HG03520 (cell line): ENCODE data around the gene SRSF8.
"Not testable (repeated sequence)": the region's sequence is repeated elsewhere in the genome, so short reads cannot be mapped to it uniquely, and the experiment has no call there.

ENCODE experiments used
- ATAC-seq: cut with Tn5 transposase; IDR thresholded peaks from one replicate; pipeline ENCODE4 v1.9.1; 2021; ENCODE audit warnings: mild to moderate bottlenecking, moderate library complexity; ENCODE audit not compliant: unreplicated experiment

The SRSF8 gene, protein sequence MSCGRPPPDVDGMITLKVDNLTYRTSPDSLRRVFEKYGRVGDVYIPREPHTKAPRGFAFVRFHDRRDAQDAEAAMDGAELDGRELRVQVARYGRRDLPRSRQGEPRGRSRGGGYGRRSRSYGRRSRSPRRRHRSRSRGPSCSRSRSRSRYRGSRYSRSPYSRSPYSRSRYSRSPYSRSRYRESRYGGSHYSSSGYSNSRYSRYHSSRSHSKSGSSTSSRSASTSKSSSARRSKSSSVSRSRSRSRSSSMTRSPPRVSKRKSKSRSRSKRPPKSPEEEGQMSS

DNA sequence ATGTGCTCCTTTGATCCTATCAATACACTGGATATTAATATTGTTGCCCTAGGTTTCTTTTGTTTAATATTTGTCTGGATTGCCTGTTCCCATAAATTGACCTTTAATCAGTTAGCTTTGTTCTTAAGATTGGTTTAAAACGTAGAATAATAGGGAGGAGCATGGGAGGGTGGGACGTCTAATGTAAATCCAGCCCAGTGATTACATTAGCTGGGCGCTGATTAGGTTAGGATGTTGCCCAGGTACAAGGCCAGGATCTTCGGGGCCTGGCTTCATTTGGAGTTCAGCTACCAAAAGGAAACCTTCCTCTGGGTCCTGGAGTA, at the start of gene SRSF8:
Gene SRSF8 (plus strand): TSS at position 204 of the 323 bp plus-strand sequence. CDS start 308 bp downstream, outside the sequence.
- peak; percentile 24 for ATAC-seq

DNA sequence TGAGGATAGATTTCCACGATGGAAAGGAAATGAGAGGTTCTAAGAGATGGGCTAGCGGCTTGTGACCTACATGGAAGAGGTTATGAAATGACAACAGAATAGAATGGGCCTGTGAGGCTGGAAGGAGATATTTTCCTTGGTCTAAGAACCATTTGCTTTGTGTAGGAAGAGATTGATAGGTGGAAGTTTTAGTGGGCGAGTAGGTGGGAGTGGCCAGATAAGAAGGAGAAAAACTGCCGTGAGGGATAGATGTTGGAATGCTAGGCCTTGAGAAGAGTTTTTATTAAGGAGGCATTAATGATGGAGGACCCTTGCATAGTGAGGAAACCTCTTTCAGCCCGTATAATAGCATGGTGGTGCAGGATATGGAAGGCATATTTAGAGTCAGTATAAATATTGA, 45.3 kb upstream of the SRSF8 start:
- ATAC-seq = not testable (repeated sequence)

- ATAC-seq = no peak
Measured at GRCh38 chr11:95024958-95025357, 41.8 kb upstream of the SRSF8 start, which contains the start of gene KDM4E. TSS of gene KDM4E (plus strand) at chr11:95025258. CDS start at chr11:95025558, 300 bp downstream.

- not testable (repeated sequence) for ATAC-seq
Measured at GRCh38 chr11:95025594-95025993, 41.1 kb upstream of the SRSF8 start.

DNA sequence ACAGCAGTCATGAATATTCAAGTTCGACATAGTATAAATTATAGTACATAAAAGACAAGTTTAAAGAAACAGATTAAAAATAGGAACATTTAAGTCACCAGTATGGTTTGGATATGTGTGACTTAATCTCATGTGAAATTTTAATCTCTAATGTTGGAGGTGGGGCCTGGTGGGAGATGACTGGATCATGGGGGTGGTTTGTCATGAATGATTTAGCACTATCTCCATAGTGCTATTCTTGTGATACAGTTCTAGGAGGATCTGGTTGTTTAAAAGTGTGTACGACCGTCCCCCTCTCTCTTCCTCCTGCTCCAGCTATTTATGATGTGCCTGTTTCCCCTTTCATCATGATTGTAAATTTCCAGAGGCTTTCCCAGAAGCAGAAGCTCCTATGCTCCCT, 38.4 kb upstream of the SRSF8 start:
- no peak for ATAC-seq

DNA sequence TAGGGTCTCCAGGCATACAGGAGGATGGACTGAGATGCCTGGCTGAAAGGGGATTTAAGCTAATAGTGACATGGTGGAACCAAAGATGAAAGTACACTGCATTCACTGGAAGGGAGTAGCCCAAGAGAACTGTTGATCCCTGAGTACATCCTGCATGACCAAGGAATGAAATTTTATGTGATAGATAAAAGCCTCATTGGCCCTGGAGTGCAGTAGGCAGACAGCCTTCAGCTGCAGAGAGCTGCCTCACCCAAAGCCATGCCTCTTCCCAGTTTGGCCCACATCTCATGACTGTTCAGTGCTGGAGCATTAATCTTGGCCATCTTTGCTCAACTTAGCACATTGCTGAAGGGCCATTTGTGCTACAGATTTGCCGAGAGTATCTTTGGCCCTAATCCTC, 33.7 kb upstream of the SRSF8 start:
- no peak for ATAC-seq

DNA sequence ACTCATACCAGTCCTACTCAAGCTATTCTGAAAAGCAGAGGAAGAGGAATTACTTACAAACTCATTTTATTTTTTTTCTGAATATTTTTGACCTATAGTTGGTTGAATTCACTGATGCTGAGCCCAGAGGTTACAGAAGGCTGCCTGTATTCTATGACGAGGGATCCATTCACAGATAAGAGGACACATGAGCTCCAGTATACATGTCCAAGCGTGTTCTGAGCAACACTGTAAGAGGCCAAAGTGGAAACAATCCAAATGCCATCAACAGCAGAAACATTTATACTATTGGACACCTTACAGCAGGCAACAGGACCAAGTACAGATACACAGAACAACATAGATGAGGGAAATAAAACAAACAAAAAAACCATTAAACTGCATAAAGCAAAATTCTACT, 31.4 kb upstream of the SRSF8 start:
- ATAC-seq = no peak

- ATAC-seq = not testable (repeated sequence)
Measured at GRCh38 chr11:95037356-95038035, 29.2 kb upstream of the SRSF8 start.

GRCh38 chr11:95042239-95042638, 24.5 kb upstream of the SRSF8 start:
- ATAC-seq = no peak

GRCh38 chr11:95042906-95043305, 23.8 kb upstream of the SRSF8 start:
- ATAC-seq = no peak

GRCh38 chr11:95044010-95044409, 22.7 kb upstream of the SRSF8 start:
- no peak for ATAC-seq

- no peak for ATAC-seq
Measured at GRCh38 chr11:95045812-95046211, 20.9 kb upstream of the SRSF8 start.

DNA sequence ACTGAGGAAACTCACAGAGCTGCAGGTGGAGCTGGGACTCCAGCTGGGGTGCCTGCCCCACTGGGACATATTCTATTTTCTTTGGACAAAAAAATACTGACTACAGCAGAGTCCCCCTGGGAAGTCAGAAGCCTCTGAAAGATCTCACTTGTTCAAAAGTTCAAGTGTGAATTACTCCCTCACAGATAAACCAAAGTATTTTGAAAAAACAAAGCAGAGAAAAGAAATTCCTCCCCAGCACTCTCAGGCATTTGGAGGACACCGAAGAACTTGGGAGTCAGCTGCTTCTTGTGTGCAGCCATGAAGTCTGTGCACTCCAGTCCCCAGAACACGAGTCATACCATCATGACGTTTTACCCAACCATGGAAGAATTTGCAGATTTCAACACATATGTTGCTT, 17.6 kb upstream of the SRSF8 start, which contains the start of gene KDM4F:
Gene KDM4F (plus strand): TSS at position 301 of the 400 bp plus-strand sequence.
- not testable (repeated sequence) for ATAC-seq

DNA sequence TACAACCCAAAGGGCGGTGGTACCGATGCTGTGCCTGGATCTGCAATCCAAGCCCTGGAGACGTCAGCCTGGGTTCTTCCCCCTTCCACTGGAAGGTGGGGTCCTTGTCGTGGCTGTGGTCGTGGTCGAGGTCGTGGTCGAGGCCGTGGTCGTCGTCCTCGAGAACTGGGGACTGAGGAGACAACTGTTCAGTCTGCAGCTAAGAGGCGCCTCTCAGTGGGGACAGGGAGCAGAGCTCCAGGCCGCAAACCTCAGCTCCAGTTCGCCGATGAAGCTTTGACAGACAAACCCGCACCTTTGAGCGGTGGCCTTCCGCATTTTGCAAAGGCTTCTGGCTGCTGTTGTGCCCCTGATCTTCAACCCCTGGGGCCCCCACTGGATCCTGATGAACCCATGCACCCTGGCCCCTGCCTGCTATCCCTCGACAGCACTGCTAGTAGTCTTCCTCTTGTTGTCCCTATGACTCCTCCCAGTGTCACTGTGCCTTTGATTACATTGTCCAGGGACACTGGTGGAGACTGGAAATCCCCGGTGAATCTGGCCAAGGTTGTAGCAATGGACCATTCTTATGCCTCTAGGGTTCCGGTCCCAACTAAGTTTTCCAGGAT, 16.0 kb upstream of the SRSF8 start:
- ATAC-seq = no peak

DNA sequence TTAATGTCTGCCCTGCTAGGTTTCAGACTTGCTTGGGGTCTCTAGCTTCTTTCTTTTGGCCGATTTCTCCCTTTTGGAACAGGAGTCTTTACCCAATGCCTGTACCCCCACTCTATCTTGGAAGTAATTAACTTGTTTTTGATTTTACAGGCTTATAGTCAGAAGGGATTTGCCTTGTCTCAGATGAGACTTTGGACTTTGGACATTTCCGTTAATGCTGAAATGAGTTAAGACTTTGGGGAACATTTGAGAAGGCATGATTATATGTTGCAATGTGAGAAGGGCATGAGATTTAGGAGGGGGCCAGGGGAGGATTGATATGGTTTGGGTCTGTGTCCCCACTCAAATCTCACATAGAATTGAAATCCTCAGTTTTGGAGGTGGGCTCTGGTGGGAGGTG, 12.4 kb upstream of the SRSF8 start:
- no peak for ATAC-seq

- peak; percentile 99 for ATAC-seq
Measured at GRCh38 chr11:95055283-95055897, 11.3 kb upstream of the SRSF8 start.

DNA sequence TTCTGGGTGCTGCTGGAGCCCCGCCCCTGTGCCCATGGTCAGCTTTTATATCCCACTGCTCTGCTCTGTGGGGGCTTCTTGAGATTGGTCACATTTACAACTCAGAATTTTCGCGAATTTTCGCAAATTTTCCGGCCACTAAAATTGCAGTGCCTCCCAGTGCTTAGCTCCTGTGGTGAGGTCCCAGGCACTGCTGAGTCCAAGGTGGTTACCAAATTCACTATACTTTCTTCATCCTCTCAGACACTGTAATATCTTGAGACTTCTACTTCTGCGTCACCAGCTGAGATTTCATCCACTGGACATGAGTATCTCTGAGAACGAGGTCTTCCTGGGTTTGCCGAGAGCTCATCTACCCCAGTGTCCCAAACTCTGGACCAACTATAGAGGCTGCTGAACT, 8.8 kb upstream of the SRSF8 start:
- ATAC-seq = no peak

DNA sequence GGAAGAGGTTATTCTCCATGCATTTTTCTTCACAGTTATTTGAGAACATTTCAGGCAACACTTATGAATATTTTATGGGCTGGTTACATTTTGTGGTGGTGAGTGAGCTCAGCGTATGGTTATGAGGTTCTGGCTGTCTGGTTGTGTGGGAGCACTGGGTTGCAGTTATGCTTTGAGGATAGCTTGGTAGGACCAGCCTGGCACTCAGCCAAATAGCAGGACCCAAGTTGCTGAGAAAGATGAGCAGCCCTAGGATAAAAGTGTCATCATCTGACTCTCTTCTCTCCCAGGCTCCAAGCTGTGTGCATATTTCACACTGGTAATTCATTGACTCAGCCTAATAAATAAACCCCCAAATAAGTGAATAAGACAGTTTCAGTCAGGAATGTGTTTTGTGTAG, 8.1 kb upstream of the SRSF8 start:
- no peak for ATAC-seq

- ATAC-seq = no peak
Measured at GRCh38 chr11:95059046-95059445, 7.7 kb upstream of the SRSF8 start.

GRCh38 chr11:95065336-95065735, 1.4 kb upstream of the SRSF8 start:
- ATAC-seq = no peak

GRCh38 chr11:95067039-95067840, 521 bp downstream of the SRSF8 start:
- peak; percentile 55 for ATAC-seq
